Loucy (cell line): ENCODE results near the gene KNDC1.

Experiments used
- CTCF ChIP-seq: fragments of 200-600 bp; sonication (generic); conservative IDR thresholded peaks from 2 replicates; pipeline ENCODE4 v1.5.1; 2014; ENCODE audit warnings: mild to moderate bottlenecking, antibody characterized with exemption, low read length
- EZH2phosphoT487 ChIP-seq: fragments of 200-600 bp; IDR thresholded peaks from 2 replicates; pipeline ENCODE4 v1.6.1; 2018; ENCODE audit warnings: antibody characterized with exemption, mild to moderate bottlenecking, moderate library complexity, borderline replicate concordance

GRCh38 chr10:133176546-133176945 is 16.5 kb downstream of the KNDC1 start:
- TF ChIP-seq CTCF (no peak), EZH2phosphoT487 (no peak)
